ENCODE results near the gene YES1. TPM values are rescaled to one million over a fixed set of nuclear protein-coding genes. Genes with fewer than 3 reads are reported as not detected.

Gene YES1
- polyA plus RNA-seq, 1 donor from 2014 or later: 12.0 TPM

DNA sequence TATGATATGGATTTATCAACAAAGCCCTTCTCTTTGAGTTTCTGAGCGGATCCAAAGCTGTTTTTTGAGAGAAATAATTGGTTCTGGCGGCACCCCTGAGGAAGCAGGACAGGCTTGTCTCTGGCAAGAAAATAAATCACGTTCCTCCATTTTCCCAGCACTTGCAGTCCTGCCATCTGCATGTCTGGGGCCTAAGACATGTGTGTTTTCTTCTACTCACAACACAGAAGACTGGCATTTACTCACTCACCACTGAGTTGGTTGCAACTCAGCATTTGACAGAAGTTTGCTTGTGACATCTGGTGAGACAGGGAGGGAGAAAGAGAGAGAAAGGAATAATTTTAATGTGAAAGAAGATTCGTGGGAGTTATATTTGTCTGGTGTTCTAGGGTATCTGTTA, 37.0 kb upstream of the YES1 start:
- no peaks in the 10 kb centered on the region for H3K9me3 ChIP-seq (ENCODE audit: low read length)
- TF ChIP-seq MXI1 (conservative IDR thresholded peaks at IDR 0.05; ENCODE audit: poor library complexity, severe bottlenecking): no peak
- TF ChIP-seq, protein P1, sequence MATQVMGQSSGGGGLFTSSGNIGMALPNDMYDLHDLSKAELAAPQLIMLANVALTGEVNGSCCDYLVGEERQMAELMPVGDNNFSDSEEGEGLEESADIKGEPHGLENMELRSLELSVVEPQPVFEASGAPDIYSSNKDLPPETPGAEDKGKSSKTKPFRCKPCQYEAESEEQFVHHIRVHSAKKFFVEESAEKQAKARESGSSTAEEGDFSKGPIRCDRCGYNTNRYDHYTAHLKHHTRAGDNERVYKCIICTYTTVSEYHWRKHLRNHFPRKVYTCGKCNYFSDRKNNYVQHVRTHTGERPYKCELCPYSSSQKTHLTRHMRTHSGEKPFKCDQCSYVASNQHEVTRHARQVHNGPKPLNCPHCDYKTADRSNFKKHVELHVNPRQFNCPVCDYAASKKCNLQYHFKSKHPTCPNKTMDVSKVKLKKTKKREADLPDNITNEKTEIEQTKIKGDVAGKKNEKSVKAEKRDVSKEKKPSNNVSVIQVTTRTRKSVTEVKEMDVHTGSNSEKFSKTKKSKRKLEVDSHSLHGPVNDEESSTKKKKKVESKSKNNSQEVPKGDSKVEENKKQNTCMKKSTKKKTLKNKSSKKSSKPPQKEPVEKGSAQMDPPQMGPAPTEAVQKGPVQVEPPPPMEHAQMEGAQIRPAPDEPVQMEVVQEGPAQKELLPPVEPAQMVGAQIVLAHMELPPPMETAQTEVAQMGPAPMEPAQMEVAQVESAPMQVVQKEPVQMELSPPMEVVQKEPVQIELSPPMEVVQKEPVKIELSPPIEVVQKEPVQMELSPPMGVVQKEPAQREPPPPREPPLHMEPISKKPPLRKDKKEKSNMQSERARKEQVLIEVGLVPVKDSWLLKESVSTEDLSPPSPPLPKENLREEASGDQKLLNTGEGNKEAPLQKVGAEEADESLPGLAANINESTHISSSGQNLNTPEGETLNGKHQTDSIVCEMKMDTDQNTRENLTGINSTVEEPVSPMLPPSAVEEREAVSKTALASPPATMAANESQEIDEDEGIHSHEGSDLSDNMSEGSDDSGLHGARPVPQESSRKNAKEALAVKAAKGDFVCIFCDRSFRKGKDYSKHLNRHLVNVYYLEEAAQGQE (IDR thresholded peaks at IDR 0.05; ENCODE audit: borderline replicate concordance): no peak
- TF ChIP-seq RAD21 (conservative IDR thresholded peaks at IDR 0.05): no peak
- TF ChIP-seq EZH2 (IDR thresholded peaks at IDR 0.05; ENCODE audit: borderline replicate concordance, insufficient read depth, low read length, poor library complexity, severe bottlenecking): no peak
- TF ChIP-seq POLR2AphosphoS5 (IDR thresholded peaks at IDR 0.05): no peak
- TF ChIP-seq SMC3 (conservative IDR thresholded peaks at IDR 0.05; ENCODE audit: poor library complexity): no peak
- TF ChIP-seq TAF1 (IDR thresholded peaks at IDR 0.05; ENCODE audit: low read depth): no peak
- no peak overlapping the region for H3K27ac ChIP-seq (ENCODE audit: low read length)
- no peaks in the 10 kb centered on the region for H3F3A ChIP-seq (ENCODE audit: insufficient read depth, low read length, poor library complexity, severe bottlenecking)
- H4K20me1 ChIP-seq (ENCODE audit: insufficient read depth): no peaks in the 10 kb centered on the region
- H3K79me2 ChIP-seq (replicated peaks; ENCODE audit: insufficient read depth, low read length): no peaks in the 10 kb centered on the region
- no peak overlapping the region for H3K4me3 ChIP-seq (ENCODE audit: low read length)
- H2AFZ ChIP-seq (ENCODE audit: low read depth, low read length): no peak overlapping the region
- no peaks in the 10 kb centered on the region for H3K9me2 ChIP-seq (ENCODE audit: insufficient read depth, low read length)
- H3K27me3 ChIP-seq (ENCODE audit: insufficient read depth, low read depth, low read length): no peaks in the 10 kb centered on the region
- H3K9ac ChIP-seq (ENCODE audit: low read length): no peak overlapping the region
- no peaks in the 10 kb centered on the region for H3K36me3 ChIP-seq (ENCODE audit: insufficient read depth, low read length)
- H3K4me2 ChIP-seq (ENCODE audit: low read length): no peak overlapping the region

DNA sequence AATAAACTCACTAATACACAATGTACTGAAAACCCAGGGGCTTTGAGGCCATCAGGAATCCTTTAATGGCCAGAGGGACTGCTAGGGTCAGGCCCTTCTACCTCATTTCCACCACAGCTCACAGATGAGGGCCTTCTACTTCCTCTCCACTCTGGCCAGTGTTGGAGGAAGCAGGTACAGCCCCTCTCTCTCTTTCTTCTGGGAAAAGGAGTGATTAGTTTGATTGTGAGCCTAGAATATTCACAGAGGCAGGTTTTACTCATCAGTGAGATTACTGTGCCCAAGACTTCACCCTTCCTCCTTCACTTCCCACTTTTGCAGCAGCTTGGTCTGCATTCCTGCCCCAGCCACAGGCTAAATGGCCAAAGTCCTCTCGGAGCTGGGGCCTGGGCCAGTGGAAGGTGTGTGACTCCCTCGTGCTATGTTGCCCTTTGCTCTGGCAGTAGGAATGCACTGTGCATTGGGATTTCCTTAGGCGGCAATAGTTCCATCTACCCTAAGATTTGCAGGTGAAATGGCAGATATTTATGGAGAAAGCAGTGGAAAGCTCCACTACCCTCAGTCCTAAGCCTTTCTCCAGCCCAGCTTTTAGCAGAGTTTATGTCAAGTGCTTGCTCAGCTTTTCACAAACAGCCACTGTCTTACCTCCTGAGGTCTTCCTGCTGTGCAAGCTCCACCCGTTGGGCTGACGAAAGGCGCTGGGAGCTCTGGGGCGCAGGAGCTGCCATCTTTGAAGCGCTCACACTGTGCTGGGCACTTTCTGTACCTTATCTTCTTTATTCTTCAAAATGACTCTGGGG, 36.2 kb upstream of the YES1 start:
- no peaks in the 10 kb centered on the region for H3K9me2 ChIP-seq (ENCODE audit: insufficient read depth, low read length)
- no peak overlapping the region for H3K9ac ChIP-seq (ENCODE audit: low read length)
- H3K4me3 ChIP-seq (ENCODE audit: low read length): no peak overlapping the region
- H2AFZ ChIP-seq (ENCODE audit: low read depth, low read length): no peak overlapping the region
- H4K20me1 ChIP-seq (ENCODE audit: insufficient read depth): no peaks in the 10 kb centered on the region
- TF ChIP-seq POLR2AphosphoS5 (IDR thresholded peaks at IDR 0.05): no peak
- TF ChIP-seq TAF1 (IDR thresholded peaks at IDR 0.05; ENCODE audit: low read depth): no peak
- TF ChIP-seq, protein P2, sequence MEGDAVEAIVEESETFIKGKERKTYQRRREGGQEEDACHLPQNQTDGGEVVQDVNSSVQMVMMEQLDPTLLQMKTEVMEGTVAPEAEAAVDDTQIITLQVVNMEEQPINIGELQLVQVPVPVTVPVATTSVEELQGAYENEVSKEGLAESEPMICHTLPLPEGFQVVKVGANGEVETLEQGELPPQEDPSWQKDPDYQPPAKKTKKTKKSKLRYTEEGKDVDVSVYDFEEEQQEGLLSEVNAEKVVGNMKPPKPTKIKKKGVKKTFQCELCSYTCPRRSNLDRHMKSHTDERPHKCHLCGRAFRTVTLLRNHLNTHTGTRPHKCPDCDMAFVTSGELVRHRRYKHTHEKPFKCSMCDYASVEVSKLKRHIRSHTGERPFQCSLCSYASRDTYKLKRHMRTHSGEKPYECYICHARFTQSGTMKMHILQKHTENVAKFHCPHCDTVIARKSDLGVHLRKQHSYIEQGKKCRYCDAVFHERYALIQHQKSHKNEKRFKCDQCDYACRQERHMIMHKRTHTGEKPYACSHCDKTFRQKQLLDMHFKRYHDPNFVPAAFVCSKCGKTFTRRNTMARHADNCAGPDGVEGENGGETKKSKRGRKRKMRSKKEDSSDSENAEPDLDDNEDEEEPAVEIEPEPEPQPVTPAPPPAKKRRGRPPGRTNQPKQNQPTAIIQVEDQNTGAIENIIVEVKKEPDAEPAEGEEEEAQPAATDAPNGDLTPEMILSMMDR (IDR thresholded peaks at IDR 0.05; ENCODE audit: poor library complexity, severe bottlenecking): no peak
- no peak for TF ChIP-seq MXI1 (conservative IDR thresholded peaks at IDR 0.05; ENCODE audit: poor library complexity, severe bottlenecking)
- no peak for TF ChIP-seq EZH2 (IDR thresholded peaks at IDR 0.05; ENCODE audit: borderline replicate concordance, insufficient read depth, low read length, poor library complexity, severe bottlenecking)
- no peak for TF ChIP-seq RAD21 (conservative IDR thresholded peaks at IDR 0.05)
- no peak for TF ChIP-seq SMC3 (conservative IDR thresholded peaks at IDR 0.05; ENCODE audit: poor library complexity)
- H3K27ac ChIP-seq (ENCODE audit: low read length): no peak overlapping the region
- no peaks in the 10 kb centered on the region for H3K36me3 ChIP-seq (ENCODE audit: insufficient read depth, low read length)
- no peak overlapping the region for H3K4me2 ChIP-seq (ENCODE audit: low read length)
- no peaks in the 10 kb centered on the region for H3K79me2 ChIP-seq (replicated peaks; ENCODE audit: insufficient read depth, low read length)
- no peaks in the 10 kb centered on the region for H3K9me3 ChIP-seq (ENCODE audit: low read length)
- H3K27me3 ChIP-seq (ENCODE audit: insufficient read depth, low read depth, low read length): no peaks in the 10 kb centered on the region
- no peaks in the 10 kb centered on the region for H3F3A ChIP-seq (ENCODE audit: insufficient read depth, low read length, poor library complexity, severe bottlenecking)

Measured in neural cell (in vitro differentiated cells).